H9 (cell line): Measurements from ENCODE around the gene ABCF2. TPM values are rescaled to one million over a fixed set of nuclear protein-coding genes. Genes with fewer than 3 reads are reported as not detected.

Experiments used
- DNase-seq: peaks from one replicate; pipeline ENCODE4 v3.0.0-alpha.2; 2017
- H2AFZ ChIP-seq: one replicate; pipeline ENCODE4 v1.6.1; 2013; ENCODE audit warnings: mild to moderate bottlenecking, low read length, control low read depth, moderate library complexity
- H2AK5ac ChIP-seq: 2 replicates; pipeline ENCODE4 v1.6.1; 2013; ENCODE audit warnings: low read length, control low read depth, mixed read lengths; ENCODE audit not compliant: insufficient read length
- H2BK120ac ChIP-seq: one replicate; pipeline ENCODE4 v1.6.1; 2013; ENCODE audit warnings: low read depth, mild to moderate bottlenecking, low read length, control low read depth, inconsistent platforms; ENCODE audit not compliant: poor library complexity, severe bottlenecking
- H2BK12ac ChIP-seq: 2 replicates; pipeline ENCODE4 v1.6.1; 2013; ENCODE audit warnings: low read length, control low read depth, mixed read lengths, low read depth; ENCODE audit not compliant: insufficient read length
- H2BK15ac ChIP-seq: 2 replicates; pipeline ENCODE4 v1.6.1; 2013; ENCODE audit warnings: low read depth, low read length, control low read depth
- H2BK20ac ChIP-seq: one replicate; pipeline ENCODE4 v1.6.1; 2013; ENCODE audit warnings: low read depth, mild to moderate bottlenecking, low read length, control low read depth, inconsistent platforms; ENCODE audit not compliant: poor library complexity, severe bottlenecking
- H2BK5ac ChIP-seq: 2 replicates; pipeline ENCODE4 v1.6.1; 2013; ENCODE audit warnings: low read length, control low read depth, mixed read lengths; ENCODE audit not compliant: insufficient read length
- H3K14ac ChIP-seq: 2 replicates; pipeline ENCODE4 v1.6.1; 2013; ENCODE audit warnings: low read length, control low read depth; ENCODE audit not compliant: insufficient read depth
- H3K18ac ChIP-seq: 2 replicates; pipeline ENCODE4 v1.6.1; 2013; ENCODE audit warnings: low read depth, mild to moderate bottlenecking, mixed read lengths, low read length, control low read depth; ENCODE audit not compliant: insufficient read length
- H3K23ac ChIP-seq: 2 replicates; pipeline ENCODE4 v1.6.1; 2013; ENCODE audit warnings: low read length, control low read depth, mixed read lengths, low read depth; ENCODE audit not compliant: insufficient read length
- H3K23me2 ChIP-seq: 2 replicates; pipeline ENCODE4 v1.6.1; 2013; ENCODE audit warnings: low read depth, mild to moderate bottlenecking, mixed read lengths, low read length, control low read depth; ENCODE audit not compliant: insufficient read length, poor library complexity, severe bottlenecking
- H3K27ac ChIP-seq: 2 replicates; pipeline ENCODE4 v1.5.1; 2013; ENCODE audit warnings: low read length, control low read depth, mixed read lengths, low read depth; ENCODE audit not compliant: insufficient read length
- H3K27me3 ChIP-seq: 2 replicates; pipeline ENCODE4 v1.6.1; 2013; ENCODE audit warnings: low read length, control low read depth, inconsistent platforms; ENCODE audit not compliant: insufficient read depth
- H3K4ac ChIP-seq: 2 replicates; pipeline ENCODE4 v1.6.1; 2013; ENCODE audit warnings: low read depth, mild to moderate bottlenecking, control low read depth, inconsistent platforms, low read length, moderate library complexity
- H3K4me1 ChIP-seq: 2 replicates; pipeline ENCODE4 v1.6.1; 2013; ENCODE audit warnings: low read length, control low read depth, inconsistent platforms; ENCODE audit not compliant: insufficient read depth
- H3K4me2 ChIP-seq: 2 replicates; pipeline ENCODE4 v1.6.1; 2013; ENCODE audit warnings: low read length, control low read depth, mixed read lengths; ENCODE audit not compliant: insufficient read length, insufficient read depth
- H3K56ac ChIP-seq: 2 replicates; pipeline ENCODE4 v1.6.1; 2013; ENCODE audit warnings: low read depth, mild to moderate bottlenecking, mixed read lengths, low read length, control low read depth; ENCODE audit not compliant: insufficient read length
- H3K79me1 ChIP-seq: 2 replicates; pipeline ENCODE4 v1.6.1; 2013; ENCODE audit warnings: low read depth, mild to moderate bottlenecking, moderate library complexity, low read length, control low read depth, inconsistent platforms; ENCODE audit not compliant: insufficient read depth, poor library complexity, severe bottlenecking
- H3K79me2 ChIP-seq: 2 replicates; pipeline ENCODE4 v1.6.1; 2013; ENCODE audit warnings: low read length, control low read depth, inconsistent platforms; ENCODE audit not compliant: insufficient read depth
- H3K9ac ChIP-seq: 2 replicates; pipeline ENCODE4 v1.6.1; 2013; ENCODE audit warnings: low read length, control low read depth, mixed read lengths; ENCODE audit not compliant: insufficient read length; ENCODE audit errors: extremely low read depth
- H3K9me3 ChIP-seq: one replicate; pipeline ENCODE4 v1.6.1; 2013; ENCODE audit warnings: low read depth, low read length, inconsistent platforms; ENCODE audit not compliant: control insufficient read depth
- H3T11ph ChIP-seq: one replicate; pipeline ENCODE4 v1.6.1; 2013; ENCODE audit warnings: mild to moderate bottlenecking, low read length, control low read depth, inconsistent platforms
- H4K20me1 ChIP-seq: one replicate; pipeline ENCODE4 v1.6.1; 2013; ENCODE audit not compliant: control insufficient read depth, insufficient read length, insufficient read depth
- H4K5ac ChIP-seq: 2 replicates; pipeline ENCODE4 v1.6.1; 2013; ENCODE audit warnings: low read depth, mild to moderate bottlenecking, mixed read lengths, low read length, control low read depth; ENCODE audit not compliant: insufficient read length
- H4K8ac ChIP-seq: replicated peaks from 2 replicates; pipeline ENCODE4 v1.6.1; 2013; ENCODE audit warnings: low read length, control low read depth, mixed read lengths, low read depth; ENCODE audit not compliant: insufficient read length
- H4K91ac ChIP-seq: 2 replicates; pipeline ENCODE4 v1.6.1; 2013; ENCODE audit warnings: low read depth, mild to moderate bottlenecking, moderate library complexity, mixed read lengths, low read length, control low read depth; ENCODE audit not compliant: insufficient read length
- H3K27ac Mint-ChIP-seq, 3 experiments: 2 replicates in 2 of 3; 3 replicates in 1 of 3; pipeline ENCODE4 v1.8.0; 2020 to 2021; ENCODE audit warnings: mixed read lengths in 3 of 3, mild to moderate bottlenecking in 1 of 3, moderate library complexity in 1 of 3
- H3K27me3 Mint-ChIP-seq: 2 replicates; pipeline ENCODE4 v1.8.0; 2021; ENCODE audit warnings: low read depth, mild to moderate bottlenecking, moderate library complexity, mixed read lengths
- H3K36me3 Mint-ChIP-seq, 3 experiments: 2 replicates in 2 of 3; 3 replicates in 1 of 3; pipeline ENCODE4 v1.8.0; 2020 to 2021; ENCODE audit warnings: low read depth in 3 of 3, mixed read lengths in 3 of 3; ENCODE audit not compliant: insufficient read depth in 1 of 3
- H3K4me1 Mint-ChIP-seq, 2 experiments: 2 replicates each; pipeline ENCODE4 v1.8.0; 2020; ENCODE audit warnings: mixed read lengths in 2 of 2
- H3K4me3 Mint-ChIP-seq, 2 experiments: 2 replicates in 1 of 2; 3 replicates in 1 of 2; pipeline ENCODE4 v1.8.0; 2020 to 2021; ENCODE audit warnings: mild to moderate bottlenecking in 2 of 2, mixed read lengths in 2 of 2, moderate library complexity in 1 of 2
- H3K9me3 Mint-ChIP-seq, 2 experiments: 2 replicates in 1 of 2; 3 replicates in 1 of 2; pipeline ENCODE4 v1.8.0; 2020; ENCODE audit warnings: mild to moderate bottlenecking in 2 of 2, mixed read lengths in 2 of 2, moderate library complexity in 1 of 2
- WGBS: extraction: QIAGEN DNeasy Blood & Tissue Kit; methylation state at CpG from one replicate; pipeline ENCODE4 v1.1.7; 2013; ENCODE audit warnings: missing lambda C conversion rate, low lambda C conversion rate, mixed read lengths; ENCODE audit not compliant: insufficient read length; ENCODE audit errors: extremely low coverage; 5-methylcytosine and 5-hydroxymethylcytosine counted together
- total RNA-seq: library from RNA; stranded (reverse); gene quantifications from 2 replicates; pipeline ENCODE4 v1.2.1, GENCODE V29; 2021
- TF ChIP-seq, protein P1 (sequence below): fragments of 200-600 bp; sonication (generic); conservative IDR thresholded peaks from 3 replicates; pipeline ENCODE4 v1.8.0; 2021; ENCODE audit warnings: antibody characterized with exemption, mild to moderate bottlenecking

ABCF2 gene
- total RNA-seq, 1 experiment from 2014 or later: 70.1 TPM

GRCh38 chr7:151260883-151261282 lies 33.9 kb upstream of the ABCF2 start:
- H3K14ac ChIP-seq: no peak overlapping the region
- H3K4ac ChIP-seq: no peak overlapping the region
- no peak overlapping the region for H2BK20ac ChIP-seq
- Mint-ChIP-seq H3K9me3 (no peaks in the 10 kb centered on the region; a peak in 1 of 5 replicates), H3K4me3 (no peak overlapping the region), H3K27me3 (peaks cover 75% of the 10 kb centered on the region), H3K4me1 (peaks cover 4 to 15% of the 10 kb centered on the region in 2 experiments), H3K27ac (no peak overlapping the region; a peak in 1 of 7 replicates), H3K36me3 (no peaks in the 10 kb centered on the region; a peak in 1 of 7 replicates)
- no peaks in the 10 kb centered on the region for H3K79me2 ChIP-seq
- H3K79me1 ChIP-seq: no peaks in the 10 kb centered on the region
- H2BK5ac ChIP-seq: no peak overlapping the region
- no peak overlapping the region for H2BK120ac ChIP-seq
- H3K18ac ChIP-seq: no peak overlapping the region
- H3K27ac ChIP-seq: no peak overlapping the region
- H2AFZ ChIP-seq: no peak overlapping the region
- H3K4me2 ChIP-seq: no peak overlapping the region
- TF ChIP-seq, protein P1, sequence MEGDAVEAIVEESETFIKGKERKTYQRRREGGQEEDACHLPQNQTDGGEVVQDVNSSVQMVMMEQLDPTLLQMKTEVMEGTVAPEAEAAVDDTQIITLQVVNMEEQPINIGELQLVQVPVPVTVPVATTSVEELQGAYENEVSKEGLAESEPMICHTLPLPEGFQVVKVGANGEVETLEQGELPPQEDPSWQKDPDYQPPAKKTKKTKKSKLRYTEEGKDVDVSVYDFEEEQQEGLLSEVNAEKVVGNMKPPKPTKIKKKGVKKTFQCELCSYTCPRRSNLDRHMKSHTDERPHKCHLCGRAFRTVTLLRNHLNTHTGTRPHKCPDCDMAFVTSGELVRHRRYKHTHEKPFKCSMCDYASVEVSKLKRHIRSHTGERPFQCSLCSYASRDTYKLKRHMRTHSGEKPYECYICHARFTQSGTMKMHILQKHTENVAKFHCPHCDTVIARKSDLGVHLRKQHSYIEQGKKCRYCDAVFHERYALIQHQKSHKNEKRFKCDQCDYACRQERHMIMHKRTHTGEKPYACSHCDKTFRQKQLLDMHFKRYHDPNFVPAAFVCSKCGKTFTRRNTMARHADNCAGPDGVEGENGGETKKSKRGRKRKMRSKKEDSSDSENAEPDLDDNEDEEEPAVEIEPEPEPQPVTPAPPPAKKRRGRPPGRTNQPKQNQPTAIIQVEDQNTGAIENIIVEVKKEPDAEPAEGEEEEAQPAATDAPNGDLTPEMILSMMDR: no peak
- H4K20me1 ChIP-seq: no peaks in the 10 kb centered on the region
- H3K4me1 ChIP-seq: no peaks in the 10 kb centered on the region
- H3K9ac ChIP-seq: no peak overlapping the region
- H3K27me3 ChIP-seq: no peaks in the 10 kb centered on the region
- H3K9me3 ChIP-seq: no peaks in the 10 kb centered on the region
- H4K5ac ChIP-seq: no peak overlapping the region
- no peak overlapping the region for H2AK5ac ChIP-seq
- no peak overlapping the region for H4K8ac ChIP-seq
- no peaks in the 10 kb centered on the region for H3K23me2 ChIP-seq
- no peak overlapping the region for H3K23ac ChIP-seq
- H2BK15ac ChIP-seq: no peak overlapping the region
- DNase-seq: no peak
- no CpG with 5 or more reads among the region's 8 CpGs for WGBS
- H3K56ac ChIP-seq: no peak overlapping the region
- no peak overlapping the region for H3T11ph ChIP-seq
- no peak overlapping the region for H4K91ac ChIP-seq
- H2BK12ac ChIP-seq: no peak overlapping the region
